ENCODE data around the gene CRIM1.

Gene CRIM1

GRCh38 chr2:36438449-36438977 is 82.9 kb downstream of the CRIM1 start:
- TF ChIP-seq ARNTL (CRISPR knock-in tag; IDR thresholded peaks at IDR 0.05; ENCODE audit: borderline replicate concordance, low read depth) (no peak), OSR1 (CRISPR knock-in tag; IDR thresholded peaks at IDR 0.05) (no peak), ZC3H10 (CRISPR knock-in tag; IDR thresholded peaks at IDR 0.05) (no peak), ZFP3 (CRISPR knock-in tag; IDR thresholded peaks at IDR 0.05) (peak; percentile 67), ZNF8 (CRISPR knock-in tag; IDR thresholded peaks at IDR 0.05) (no peak), ZNF70 (CRISPR knock-in tag; IDR thresholded peaks at IDR 0.05) (no peak), CREB5 (CRISPR knock-in tag; IDR thresholded peaks at IDR 0.05; ENCODE audit: low read depth) (0 out of 2 replicates have a peak, but pooled peaks have one; percentile 50), GLIS3 (CRISPR knock-in tag; IDR thresholded peaks at IDR 0.05) (0 out of 2 replicates have a peak, but pooled peaks have one; percentile 62), SNAI2 (CRISPR knock-in tag; IDR thresholded peaks at IDR 0.05) (no peak), ZNF565 (CRISPR knock-in tag; conservative IDR thresholded peaks at IDR 0.05; ENCODE audit: low read depth) (no peak), BACH2 (CRISPR knock-in tag; IDR thresholded peaks at IDR 0.05; ENCODE audit: borderline replicate concordance) (no peak), TOX (CRISPR knock-in tag; IDR thresholded peaks at IDR 0.05; ENCODE audit: borderline replicate concordance) (peak; percentile 8; the same call in 1 of the 2 replicates), ESRRG (CRISPR knock-in tag; IDR thresholded peaks at IDR 0.05) (0 out of 2 replicates have a peak, but pooled peaks have one; percentile 30), RARB (CRISPR knock-in tag; IDR thresholded peaks at IDR 0.05) (no peak), TCF4 (CRISPR knock-in tag; IDR thresholded peaks at IDR 0.05; ENCODE audit: borderline replicate concordance) (no peak), PPARA (CRISPR knock-in tag; IDR thresholded peaks at IDR 0.05; ENCODE audit: borderline replicate concordance) (no peak), CSDC2 (CRISPR knock-in tag; IDR thresholded peaks at IDR 0.05) (peak; percentile 52; the same call in 1 of the 2 replicates), ZFP30 (CRISPR knock-in tag; IDR thresholded peaks at IDR 0.05) (no peak), ISL1 (CRISPR knock-in tag; IDR thresholded peaks at IDR 0.05) (peak; percentile 8; the same call in 1 of the 2 replicates)
- TF ChIP-seq, protein P1, sequence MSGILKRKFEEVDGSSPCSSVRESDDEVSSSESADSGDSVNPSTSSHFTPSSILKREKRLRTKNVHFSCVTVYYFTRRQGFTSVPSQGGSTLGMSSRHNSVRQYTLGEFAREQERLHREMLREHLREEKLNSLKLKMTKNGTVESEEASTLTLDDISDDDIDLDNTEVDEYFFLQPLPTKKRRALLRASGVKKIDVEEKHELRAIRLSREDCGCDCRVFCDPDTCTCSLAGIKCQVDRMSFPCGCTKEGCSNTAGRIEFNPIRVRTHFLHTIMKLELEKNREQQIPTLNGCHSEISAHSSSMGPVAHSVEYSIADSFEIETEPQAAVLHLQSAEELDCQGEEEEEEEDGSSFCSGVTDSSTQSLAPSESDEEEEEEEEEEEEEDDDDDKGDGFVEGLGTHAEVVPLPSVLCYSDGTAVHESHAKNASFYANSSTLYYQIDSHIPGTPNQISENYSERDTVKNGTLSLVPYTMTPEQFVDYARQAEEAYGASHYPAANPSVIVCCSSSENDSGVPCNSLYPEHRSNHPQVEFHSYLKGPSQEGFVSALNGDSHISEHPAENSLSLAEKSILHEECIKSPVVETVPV (CRISPR knock-in tag; IDR thresholded peaks at IDR 0.05) = no peak
- TF ChIP-seq, protein P2, sequence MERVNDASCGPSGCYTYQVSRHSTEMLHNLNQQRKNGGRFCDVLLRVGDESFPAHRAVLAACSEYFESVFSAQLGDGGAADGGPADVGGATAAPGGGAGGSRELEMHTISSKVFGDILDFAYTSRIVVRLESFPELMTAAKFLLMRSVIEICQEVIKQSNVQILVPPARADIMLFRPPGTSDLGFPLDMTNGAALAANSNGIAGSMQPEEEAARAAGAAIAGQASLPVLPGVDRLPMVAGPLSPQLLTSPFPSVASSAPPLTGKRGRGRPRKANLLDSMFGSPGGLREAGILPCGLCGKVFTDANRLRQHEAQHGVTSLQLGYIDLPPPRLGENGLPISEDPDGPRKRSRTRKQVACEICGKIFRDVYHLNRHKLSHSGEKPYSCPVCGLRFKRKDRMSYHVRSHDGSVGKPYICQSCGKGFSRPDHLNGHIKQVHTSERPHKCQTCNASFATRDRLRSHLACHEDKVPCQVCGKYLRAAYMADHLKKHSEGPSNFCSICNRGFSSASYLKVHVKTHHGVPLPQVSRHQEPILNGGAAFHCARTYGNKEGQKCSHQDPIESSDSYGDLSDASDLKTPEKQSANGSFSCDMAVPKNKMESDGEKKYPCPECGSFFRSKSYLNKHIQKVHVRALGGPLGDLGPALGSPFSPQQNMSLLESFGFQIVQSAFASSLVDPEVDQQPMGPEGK (CRISPR knock-in tag; IDR thresholded peaks at IDR 0.05; ENCODE audit: borderline replicate concordance) = peak; percentile 69
- TF ChIP-seq, protein P3, sequence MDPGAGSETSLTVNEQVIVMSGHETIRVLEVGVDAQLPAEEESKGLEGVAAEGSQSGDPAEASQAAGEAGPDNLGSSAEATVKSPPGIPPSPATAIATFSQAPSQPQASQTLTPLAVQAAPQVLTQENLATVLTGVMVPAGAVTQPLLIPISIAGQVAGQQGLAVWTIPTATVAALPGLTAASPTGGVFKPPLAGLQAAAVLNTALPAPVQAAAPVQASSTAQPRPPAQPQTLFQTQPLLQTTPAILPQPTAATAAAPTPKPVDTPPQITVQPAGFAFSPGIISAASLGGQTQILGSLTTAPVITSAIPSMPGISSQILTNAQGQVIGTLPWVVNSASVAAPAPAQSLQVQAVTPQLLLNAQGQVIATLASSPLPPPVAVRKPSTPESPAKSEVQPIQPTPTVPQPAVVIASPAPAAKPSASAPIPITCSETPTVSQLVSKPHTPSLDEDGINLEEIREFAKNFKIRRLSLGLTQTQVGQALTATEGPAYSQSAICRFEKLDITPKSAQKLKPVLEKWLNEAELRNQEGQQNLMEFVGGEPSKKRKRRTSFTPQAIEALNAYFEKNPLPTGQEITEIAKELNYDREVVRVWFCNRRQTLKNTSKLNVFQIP (CRISPR knock-in tag; IDR thresholded peaks at IDR 0.05; ENCODE audit: borderline replicate concordance, low read depth) = no peak
- TF ChIP-seq, protein P4, sequence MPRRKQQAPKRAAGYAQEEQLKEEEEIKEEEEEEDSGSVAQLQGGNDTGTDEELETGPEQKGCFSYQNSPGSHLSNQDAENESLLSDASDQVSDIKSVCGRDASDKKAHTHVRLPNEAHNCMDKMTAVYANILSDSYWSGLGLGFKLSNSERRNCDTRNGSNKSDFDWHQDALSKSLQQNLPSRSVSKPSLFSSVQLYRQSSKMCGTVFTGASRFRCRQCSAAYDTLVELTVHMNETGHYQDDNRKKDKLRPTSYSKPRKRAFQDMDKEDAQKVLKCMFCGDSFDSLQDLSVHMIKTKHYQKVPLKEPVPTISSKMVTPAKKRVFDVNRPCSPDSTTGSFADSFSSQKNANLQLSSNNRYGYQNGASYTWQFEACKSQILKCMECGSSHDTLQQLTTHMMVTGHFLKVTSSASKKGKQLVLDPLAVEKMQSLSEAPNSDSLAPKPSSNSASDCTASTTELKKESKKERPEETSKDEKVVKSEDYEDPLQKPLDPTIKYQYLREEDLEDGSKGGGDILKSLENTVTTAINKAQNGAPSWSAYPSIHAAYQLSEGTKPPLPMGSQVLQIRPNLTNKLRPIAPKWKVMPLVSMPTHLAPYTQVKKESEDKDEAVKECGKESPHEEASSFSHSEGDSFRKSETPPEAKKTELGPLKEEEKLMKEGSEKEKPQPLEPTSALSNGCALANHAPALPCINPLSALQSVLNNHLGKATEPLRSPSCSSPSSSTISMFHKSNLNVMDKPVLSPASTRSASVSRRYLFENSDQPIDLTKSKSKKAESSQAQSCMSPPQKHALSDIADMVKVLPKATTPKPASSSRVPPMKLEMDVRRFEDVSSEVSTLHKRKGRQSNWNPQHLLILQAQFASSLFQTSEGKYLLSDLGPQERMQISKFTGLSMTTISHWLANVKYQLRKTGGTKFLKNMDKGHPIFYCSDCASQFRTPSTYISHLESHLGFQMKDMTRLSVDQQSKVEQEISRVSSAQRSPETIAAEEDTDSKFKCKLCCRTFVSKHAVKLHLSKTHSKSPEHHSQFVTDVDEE (CRISPR knock-in tag; IDR thresholded peaks at IDR 0.05) = no peak
- ATAC-seq = peak; percentile 81

- no peak for ATAC-seq
- TF ChIP-seq, protein P3 (CRISPR knock-in tag; IDR thresholded peaks at IDR 0.05; ENCODE audit: borderline replicate concordance, low read depth) = no peak
- no peak for TF ChIP-seq ESRRG (CRISPR knock-in tag; IDR thresholded peaks at IDR 0.05)
- no peak for TF ChIP-seq PPARA (CRISPR knock-in tag; IDR thresholded peaks at IDR 0.05; ENCODE audit: borderline replicate concordance)
- TF ChIP-seq ZFP3 (CRISPR knock-in tag; IDR thresholded peaks at IDR 0.05) = no peak
- TF ChIP-seq TOX (CRISPR knock-in tag; IDR thresholded peaks at IDR 0.05; ENCODE audit: borderline replicate concordance) = no peak
- TF ChIP-seq BACH2 (CRISPR knock-in tag; IDR thresholded peaks at IDR 0.05; ENCODE audit: borderline replicate concordance) = no peak
- no peak for TF ChIP-seq ZC3H10 (CRISPR knock-in tag; IDR thresholded peaks at IDR 0.05)
- TF ChIP-seq ISL1 (CRISPR knock-in tag; IDR thresholded peaks at IDR 0.05) = no peak
- no peak for TF ChIP-seq OSR1 (CRISPR knock-in tag; IDR thresholded peaks at IDR 0.05)
- no peak for TF ChIP-seq RARB (CRISPR knock-in tag; IDR thresholded peaks at IDR 0.05)
- no peak for TF ChIP-seq CREB5 (CRISPR knock-in tag; IDR thresholded peaks at IDR 0.05; ENCODE audit: low read depth)
- no peak for TF ChIP-seq GLIS3 (CRISPR knock-in tag; IDR thresholded peaks at IDR 0.05)
- TF ChIP-seq, protein P4 (CRISPR knock-in tag; IDR thresholded peaks at IDR 0.05) = no peak
Observed at GRCh38 chr2:36439084-36439483, 83.5 kb downstream of the CRIM1 start.
